SU-DHL-6 (cell line): ENCODE measurements around the gene RASA3.
"Not testable (repeated sequence)": the region's sequence is repeated elsewhere in the genome, so short reads cannot be mapped to it uniquely, and the experiment has no call there.

ENCODE experiments used
- H2AFZ ChIP-seq: fragments of 200-600 bp; sonication (generic); 2 replicates; pipeline ENCODE4 v1.6.1; 2014; ENCODE audit warnings: low read depth, mild to moderate bottlenecking, moderate library complexity, mixed read lengths, antibody characterized with exemption, low read length; ENCODE audit not compliant: severe bottlenecking
- H3F3A ChIP-seq: fragments of 200-600 bp; shearing (Covaris generic); 2 replicates; pipeline ENCODE4 v1.6.0; 2016; ENCODE audit warnings: antibody characterized with exemption, mild to moderate bottlenecking; ENCODE audit not compliant: insufficient read depth
- H3K27ac ChIP-seq: fragments of 200-600 bp; sonication (generic); 2 replicates; pipeline ENCODE4 v1.5.1; 2016; ENCODE audit warnings: low read depth, mild to moderate bottlenecking, low read length, moderate library complexity, mixed read lengths
- H3K27me3 ChIP-seq: fragments of 200-600 bp; sonication (generic), shearing (Covaris generic); 2 replicates; pipeline ENCODE4 v1.6.0; 2014; ENCODE audit warnings: mild to moderate bottlenecking, low read length
- H3K36me3 ChIP-seq: fragments of 200-600 bp; sonication (generic); 2 replicates; pipeline ENCODE4 v1.6.1; 2014; ENCODE audit warnings: mild to moderate bottlenecking, low read length, mixed read lengths
- H3K4me2 ChIP-seq: fragments of 300-600, 200-600 bp; shearing (Covaris generic), sonication (generic); 2 replicates; pipeline ENCODE4 v1.6.0; 2014; ENCODE audit warnings: low read length, low read depth, mild to moderate bottlenecking; ENCODE audit not compliant: poor library complexity, severe bottlenecking
- H3K4me3 ChIP-seq: fragments of 200-600 bp; sonication (generic); 2 replicates; pipeline ENCODE4 v1.5.1; 2014; ENCODE audit warnings: antibody characterized with exemption, low read length, mild to moderate bottlenecking, mixed read lengths; ENCODE audit not compliant: insufficient read depth, poor library complexity, severe bottlenecking
- H3K79me2 ChIP-seq: fragments of 200-600 bp; sonication (generic); 2 replicates; pipeline ENCODE4 v1.6.1; 2014; ENCODE audit warnings: mild to moderate bottlenecking, low read length, moderate library complexity; ENCODE audit not compliant: insufficient read depth
- H3K9ac ChIP-seq: fragments of 200-600 bp; sonication (generic); 2 replicates; pipeline ENCODE4 v1.7.0; 2014; ENCODE audit warnings: mild to moderate bottlenecking, low read length
- H3K9me2 ChIP-seq: fragments of 200-600 bp; sonication (generic); replicated peaks from 2 replicates; pipeline ENCODE4 v1.6.1; 2014; ENCODE audit warnings: low read length; ENCODE audit not compliant: insufficient read depth
- H3K9me3 ChIP-seq: fragments of 200-600 bp; sonication (generic); 2 replicates; pipeline ENCODE4 v1.6.1; 2014; ENCODE audit warnings: low read length, mixed read lengths; ENCODE audit not compliant: insufficient read depth
- H4K20me1 ChIP-seq: fragments of 200-600 bp; sonication (generic); 2 replicates; pipeline ENCODE4 v1.6.1; 2014; ENCODE audit warnings: low read depth, mild to moderate bottlenecking, antibody characterized with exemption, low read length, moderate library complexity, mixed read lengths
- CTCF ChIP-seq: fragments of 200-600 bp; sonication (generic); IDR thresholded peaks from one replicate; pipeline ENCODE4 v1.5.1; 2017; ENCODE audit warnings: antibody characterized with exemption, mild to moderate bottlenecking, low read length, moderate library complexity; ENCODE audit not compliant: insufficient read depth, poor library complexity, severe bottlenecking
- EZH2phosphoT487 ChIP-seq: fragments of 200-600 bp; sonication (generic), shearing (Covaris generic); conservative IDR thresholded peaks from 2 replicates; pipeline ENCODE4 v1.6.1; 2018; ENCODE audit warnings: mild to moderate bottlenecking, antibody characterized with exemption, low read length, moderate library complexity, mixed read lengths

The RASA3 gene

GRCh38 chr13:114132419-114133121, at the start of gene RASA3:
Gene RASA3 (minus strand): TSS chr13:114132623. CDS start chr13:114132489, 134 bp downstream.
- peak within 1 kb of the TSS; percentile 56 for H3K4me2 ChIP-seq
- H3K27me3 ChIP-seq, result no peaks in the 10 kb centered on the region
- H3K9me3 ChIP-seq, result no peaks in the 10 kb centered on the region
- no peak within 1 kb of the TSS for H3K27ac ChIP-seq
- H3K79me2 ChIP-seq, result no peaks in the 10 kb centered on the region
- H2AFZ ChIP-seq, result peak within 1 kb of the TSS; percentile 20
- H3F3A ChIP-seq, result 0 out of 2 replicates have a peak, but pooled peaks cover 6% of the 10 kb centered on the region
- peak within 1 kb of the TSS; percentile 54 for H3K4me3 ChIP-seq
- no peaks in the 10 kb centered on the region for H3K36me3 ChIP-seq
- H4K20me1 ChIP-seq, result no peaks in the 10 kb centered on the region
- no peak for TF ChIP-seq EZH2phosphoT487
- no peak for TF ChIP-seq CTCF
- H3K9ac ChIP-seq, result peak within 1 kb of the TSS; percentile 44
- no peaks in the 10 kb centered on the region for H3K9me2 ChIP-seq

GRCh38 chr13:114179087-114179658, 46.8 kb upstream of the RASA3 start, which contains the start of gene CFAP97D2:
Gene CFAP97D2 (plus strand): TSS chr13:114179257. CDS start chr13:114179331, 74 bp downstream.
- no peaks in the 10 kb centered on the region for H3K9me2 ChIP-seq
- no peak within 1 kb of the TSS for H3K4me2 ChIP-seq
- H2AFZ ChIP-seq, result no peak within 1 kb of the TSS
- H3K4me3 ChIP-seq, result no peak within 1 kb of the TSS
- no peaks in the 10 kb centered on the region for H4K20me1 ChIP-seq
- no peaks in the 10 kb centered on the region for H3K79me2 ChIP-seq
- H3K9me3 ChIP-seq, result no peaks in the 10 kb centered on the region
- H3K36me3 ChIP-seq, result no peaks in the 10 kb centered on the region
- H3K9ac ChIP-seq, result no peak within 1 kb of the TSS
- no peak for TF ChIP-seq EZH2phosphoT487
- TF ChIP-seq CTCF, result no peak
- H3F3A ChIP-seq, result no peaks in the 10 kb centered on the region
- no peaks in the 10 kb centered on the region for H3K27me3 ChIP-seq
- H3K27ac ChIP-seq, result no peak within 1 kb of the TSS

- Histone ChIP-seq H2AFZ (no peak overlapping the region), H4K20me1 (no peaks in the 10 kb centered on the region), H3K9me3 (no peaks in the 10 kb centered on the region), H3K9me2 (no peaks in the 10 kb centered on the region), H3K9ac (no peak overlapping the region), H3K36me3 (no peaks in the 10 kb centered on the region), H3F3A (no peaks in the 10 kb centered on the region), H3K79me2 (no peaks in the 10 kb centered on the region), H3K27ac (no peak overlapping the region), H3K27me3 (no peaks in the 10 kb centered on the region), H3K4me3 (no peak overlapping the region), H3K4me2 (no peak overlapping the region)
- no peak for TF ChIP-seq CTCF
Observed at GRCh38 chr13:114177245-114178010, 45.0 kb upstream of the RASA3 start.

- not testable (repeated sequence) for H3K36me3 ChIP-seq, H3K27me3 ChIP-seq, H3K9me2 ChIP-seq, H3K9me3 ChIP-seq, H2AFZ ChIP-seq, H3K4me2 ChIP-seq, H4K20me1 ChIP-seq, H3K9ac ChIP-seq, H3K4me3 ChIP-seq, H3K79me2 ChIP-seq, H3F3A ChIP-seq, H3K27ac ChIP-seq
Observed at GRCh38 chr13:114176359-114176902, 44.0 kb upstream of the RASA3 start.
